Measurements from ENCODE around the gene DNAJC12.

DNA sequence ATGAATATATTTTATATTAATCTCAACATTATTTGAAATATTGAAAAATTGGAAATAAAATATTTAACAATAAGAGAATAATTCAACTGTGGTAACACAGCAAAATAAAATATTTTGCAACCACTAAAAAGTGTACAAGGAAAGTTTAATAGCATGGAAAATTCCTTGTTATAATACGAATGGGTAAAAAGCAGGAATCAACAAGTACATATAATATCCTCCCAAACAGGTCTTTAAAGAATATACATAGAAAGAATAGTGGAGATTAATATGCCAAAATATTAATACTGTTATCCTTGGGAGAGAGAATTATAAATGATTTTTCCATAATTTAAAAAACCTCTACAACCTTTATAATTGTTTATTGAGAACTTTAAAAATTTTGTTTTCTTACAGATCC is 1.0 kb downstream of the DNAJC12 start:
- TF ChIP-seq, protein P1, sequence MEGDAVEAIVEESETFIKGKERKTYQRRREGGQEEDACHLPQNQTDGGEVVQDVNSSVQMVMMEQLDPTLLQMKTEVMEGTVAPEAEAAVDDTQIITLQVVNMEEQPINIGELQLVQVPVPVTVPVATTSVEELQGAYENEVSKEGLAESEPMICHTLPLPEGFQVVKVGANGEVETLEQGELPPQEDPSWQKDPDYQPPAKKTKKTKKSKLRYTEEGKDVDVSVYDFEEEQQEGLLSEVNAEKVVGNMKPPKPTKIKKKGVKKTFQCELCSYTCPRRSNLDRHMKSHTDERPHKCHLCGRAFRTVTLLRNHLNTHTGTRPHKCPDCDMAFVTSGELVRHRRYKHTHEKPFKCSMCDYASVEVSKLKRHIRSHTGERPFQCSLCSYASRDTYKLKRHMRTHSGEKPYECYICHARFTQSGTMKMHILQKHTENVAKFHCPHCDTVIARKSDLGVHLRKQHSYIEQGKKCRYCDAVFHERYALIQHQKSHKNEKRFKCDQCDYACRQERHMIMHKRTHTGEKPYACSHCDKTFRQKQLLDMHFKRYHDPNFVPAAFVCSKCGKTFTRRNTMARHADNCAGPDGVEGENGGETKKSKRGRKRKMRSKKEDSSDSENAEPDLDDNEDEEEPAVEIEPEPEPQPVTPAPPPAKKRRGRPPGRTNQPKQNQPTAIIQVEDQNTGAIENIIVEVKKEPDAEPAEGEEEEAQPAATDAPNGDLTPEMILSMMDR (IDR thresholded peaks at IDR 0.05): no peak
- TF ChIP-seq EZH2 (IDR thresholded peaks at IDR 0.05) (no peak), EZH2phosphoT487 (IDR thresholded peaks at IDR 0.05) (no peak)
